WERI-Rb-1 (cell line): ENCODE results near the gene GRB14.

Source experiments
- DNase-seq: peaks from one replicate; pipeline ENCODE4 v3.0.0-alpha.2; 2020
- H3K27ac ChIP-seq: fragments of 250-450 bp; sonication (Bioruptor Pico); 2 replicates; pipeline ENCODE4 v1.5.1; 2020; ENCODE audit warnings: mild to moderate bottlenecking, moderate library complexity
- H3K27me3 ChIP-seq: fragments of 250-450 bp; sonication (Bioruptor Pico); 2 replicates; pipeline ENCODE4 v1.5.1; 2021; ENCODE audit warnings: mild to moderate bottlenecking, low read depth, moderate library complexity; ENCODE audit not compliant: insufficient read depth, severe bottlenecking
- H3K36me3 ChIP-seq: fragments of 250-450 bp; sonication (Bioruptor Pico); 2 replicates; pipeline ENCODE4 v1.5.1; 2020; ENCODE audit warnings: mild to moderate bottlenecking, moderate library complexity
- H3K4me3 ChIP-seq: 2 replicates; pipeline ENCODE4 v1.5.1; 2011; ENCODE audit warnings: low read depth, mild to moderate bottlenecking, control low read depth, low read length
- H3K9me3 ChIP-seq: fragments of 250-450 bp; sonication (Bioruptor Pico); 2 replicates; pipeline ENCODE4 v1.5.1; 2021; ENCODE audit warnings: mild to moderate bottlenecking, moderate library complexity; ENCODE audit not compliant: severe bottlenecking
- CTCF ChIP-seq: IDR thresholded peaks from 2 replicates; pipeline ENCODE4 v1.5.1; 2011; ENCODE audit warnings: low read depth, mild to moderate bottlenecking, control low read depth, inconsistent platforms, low read length

GRB14 gene

GRCh38 chr2:164569378-164569777 lies 51.9 kb downstream of the GRB14 start:
- no peak overlapping the region for H3K4me3 ChIP-seq
- no peak overlapping the region for H3K27ac ChIP-seq
- DNase-seq = no peak
- no peaks in the 10 kb centered on the region for H3K27me3 ChIP-seq
- no peaks in the 10 kb centered on the region for H3K9me3 ChIP-seq
- TF ChIP-seq CTCF = no peak
- no peaks in the 10 kb centered on the region for H3K36me3 ChIP-seq

- no peak for DNase-seq
- H3K27ac ChIP-seq = no peak overlapping the region
These were observed 53.0 kb downstream of the GRB14 start for GRCh38 chr2:164568317-164568716.

GRCh38 chr2:164567335-164567989 lies 53.8 kb downstream of the GRB14 start:
- TF ChIP-seq CTCF = no peak
- Histone ChIP-seq H3K4me3 (no peak overlapping the region), H3K27ac (no peak overlapping the region), H3K9me3 (no peaks in the 10 kb centered on the region), H3K27me3 (no peaks in the 10 kb centered on the region), H3K36me3 (no peaks in the 10 kb centered on the region)
- DNase-seq = no peak

More at GRCh38 chr2:164568317-164568716, 53.0 kb downstream of the GRB14 start:
- Histone ChIP-seq H3K27me3 (no peaks in the 10 kb centered on the region), H3K36me3 (no peaks in the 10 kb centered on the region), H3K9me3 (no peaks in the 10 kb centered on the region), H3K4me3 (no peak overlapping the region)
- no peak for TF ChIP-seq CTCF

- H3K27ac ChIP-seq = no peak overlapping the region
- H3K4me3 ChIP-seq = no peak overlapping the region
- H3K36me3 ChIP-seq = no peaks in the 10 kb centered on the region
- no peaks in the 10 kb centered on the region for H3K9me3 ChIP-seq
- no peak for DNase-seq
- TF ChIP-seq CTCF = no peak
- no peaks in the 10 kb centered on the region for H3K27me3 ChIP-seq
These were observed 55.9 kb downstream of the GRB14 start for GRCh38 chr2:164565359-164565758.

GRCh38 chr2:164562666-164563065 lies 58.6 kb downstream of the GRB14 start:
- no peak for DNase-seq
- Histone ChIP-seq H3K27me3 (no peaks in the 10 kb centered on the region), H3K9me3 (no peaks in the 10 kb centered on the region), H3K4me3 (no peak overlapping the region), H3K36me3 (no peaks in the 10 kb centered on the region), H3K27ac (no peak overlapping the region)
- no peak for TF ChIP-seq CTCF

GRCh38 chr2:164561991-164562390 lies 59.3 kb downstream of the GRB14 start:
- TF ChIP-seq CTCF = no peak
- no peak for DNase-seq

More at GRCh38 chr2:164561991-164562390, 59.3 kb downstream of the GRB14 start:
- Histone ChIP-seq H3K9me3 (no peaks in the 10 kb centered on the region), H3K27me3 (no peaks in the 10 kb centered on the region), H3K27ac (no peak overlapping the region), H3K36me3 (no peaks in the 10 kb centered on the region), H3K4me3 (no peak overlapping the region)
